GM18505 (cell line): ENCODE measurements around the gene C1QL2.

Experiments
- ATAC-seq: cut with Tn5 transposase; IDR thresholded peaks from one replicate; pipeline ENCODE4 v1.9.1; 2021; ENCODE audit not compliant: unreplicated experiment
- POLR2A ChIP-seq: IDR thresholded peaks from 4 replicates; pipeline ENCODE4 v1.6.1; 2011; ENCODE audit warnings: borderline replicate concordance; ENCODE audit not compliant: insufficient read depth, insufficient read length; ENCODE audit errors: extremely low read depth

The C1QL2 gene

DNA sequence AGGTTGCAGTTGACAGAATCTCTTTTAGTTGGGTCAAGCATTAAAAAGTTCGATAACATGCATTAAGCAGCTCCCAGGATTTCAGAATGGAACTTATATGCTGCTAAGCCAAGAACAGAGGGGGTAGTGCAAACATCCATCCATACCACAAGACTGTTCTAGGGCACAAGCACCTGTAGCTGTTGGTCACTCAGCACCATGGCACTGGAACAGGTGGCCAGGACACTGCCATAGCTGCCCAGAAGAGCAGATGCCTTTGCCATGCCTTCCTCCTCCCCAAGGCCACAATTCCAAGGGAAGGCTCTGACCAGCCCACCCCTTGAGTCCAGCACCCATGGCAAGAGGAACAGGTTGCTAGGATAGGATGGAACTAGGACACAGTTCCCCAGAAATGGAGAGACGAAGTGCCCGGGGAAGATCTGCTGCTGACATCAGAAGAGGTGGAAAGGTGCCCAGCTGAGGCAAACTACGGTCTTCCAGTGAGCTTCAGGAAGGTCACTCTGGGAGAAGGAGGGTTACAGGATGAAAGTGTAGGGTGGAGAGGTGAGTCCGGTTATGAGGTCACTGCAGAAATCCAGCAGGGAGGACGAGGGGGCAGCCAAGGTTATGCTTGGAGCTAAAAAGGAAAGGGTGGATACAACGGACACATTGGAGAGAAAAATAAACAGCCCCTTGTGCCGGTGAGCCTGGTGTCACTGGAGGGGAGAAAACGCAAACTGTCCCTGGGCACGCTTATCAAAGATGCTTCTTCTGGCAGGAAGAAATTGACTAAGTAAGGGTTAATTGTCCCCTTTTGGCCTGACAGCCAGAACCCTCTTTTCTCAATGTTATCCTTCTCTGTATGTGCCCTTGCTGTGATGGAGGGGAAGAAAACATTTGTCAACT is 41.9 kb downstream of the C1QL2 start:
- no peak for ATAC-seq
- no peak for TF ChIP-seq POLR2A

DNA sequence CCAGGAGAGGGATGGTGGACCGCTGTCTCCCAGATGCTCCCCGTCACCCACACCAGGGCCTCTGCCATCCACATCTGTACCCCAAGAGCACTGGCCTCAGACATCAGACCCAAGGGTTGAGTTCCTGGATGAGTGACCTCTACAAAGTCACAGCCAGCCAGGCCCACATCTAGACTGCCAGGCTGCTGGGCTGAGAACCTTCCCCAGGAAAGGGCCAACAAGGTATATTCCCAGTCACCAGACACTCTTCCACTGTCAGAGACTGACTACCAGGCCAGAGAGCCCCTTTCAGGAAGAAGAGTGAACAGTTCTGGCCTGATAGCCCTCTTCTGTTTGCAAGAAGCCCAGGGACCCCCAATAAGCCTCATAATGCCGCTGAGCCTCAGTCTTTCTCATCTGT is 44.3 kb downstream of the C1QL2 start:
- ATAC-seq = no peak
- no peak for TF ChIP-seq POLR2A

- TF ChIP-seq POLR2A = no peak
- ATAC-seq = no peak
Observed at GRCh38 chr2:119113489-119113770, 45.1 kb downstream of the C1QL2 start.

- TF ChIP-seq POLR2A = no peak
- ATAC-seq = no peak
Observed at GRCh38 chr2:119112770-119113488, 45.6 kb downstream of the C1QL2 start.

DNA sequence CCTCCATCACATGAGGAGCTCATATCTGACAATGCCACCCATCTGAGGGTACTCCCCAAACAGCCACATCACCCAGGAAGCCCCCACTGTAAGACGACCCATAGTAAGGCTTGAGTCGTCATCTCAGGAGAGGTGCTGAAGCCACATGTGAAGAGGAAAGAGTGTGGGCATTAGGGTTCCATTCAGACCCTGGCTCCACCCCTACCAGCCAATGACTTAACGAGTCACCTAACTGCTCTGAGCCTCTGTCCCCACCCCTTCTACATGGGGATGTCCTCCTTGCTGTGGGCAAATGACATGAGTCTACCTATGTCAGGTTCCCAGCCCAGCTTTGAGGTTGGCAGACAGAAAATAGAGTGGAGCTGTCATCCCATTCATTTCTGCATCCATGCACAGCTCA is 46.3 kb downstream of the C1QL2 start:
- TF ChIP-seq POLR2A = no peak
- ATAC-seq = no peak

GRCh38 chr2:119111115-119111975 is 47.2 kb downstream of the C1QL2 start:
- no peak for TF ChIP-seq POLR2A
- no peak for ATAC-seq

DNA sequence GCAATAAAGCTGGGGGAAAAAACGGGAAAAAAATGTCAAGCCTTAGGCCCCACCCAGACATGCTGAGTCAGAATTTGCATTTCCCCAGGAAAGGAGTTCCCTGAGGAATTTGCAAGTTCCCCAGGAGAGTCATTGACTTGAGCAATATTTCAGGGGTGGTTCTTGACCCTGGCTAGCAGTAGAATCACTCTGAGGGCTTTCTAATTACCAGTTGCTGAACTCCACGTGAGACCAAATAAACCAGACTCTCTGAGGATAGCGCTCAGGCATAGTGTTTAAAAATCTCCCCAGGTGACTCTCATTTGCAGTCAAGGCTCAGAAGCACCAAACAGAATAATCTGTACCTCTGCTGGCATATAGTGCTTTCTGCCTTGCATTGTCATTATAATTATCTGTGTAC is 48.7 kb downstream of the C1QL2 start:
- TF ChIP-seq POLR2A = no peak
- no peak for ATAC-seq

- no peak for ATAC-seq
- no peak for TF ChIP-seq POLR2A
Observed at GRCh38 chr2:119108186-119108585, 50.4 kb downstream of the C1QL2 start.

GRCh38 chr2:119106301-119106897 is 52.2 kb downstream of the C1QL2 start:
- TF ChIP-seq POLR2A = no peak
- ATAC-seq = no peak
